Measurements from ENCODE around the gene ZCCHC10. TPM values are rescaled to one million over a fixed set of nuclear protein-coding genes. Genes with fewer than 3 reads are reported as not detected.
"Not testable (repeated sequence)": the region's sequence is repeated elsewhere in the genome, so short reads cannot be mapped to it uniquely, and the experiment has no call there.

ZCCHC10 gene
- total and polyA plus RNA-seq, 9 of the 15 experiments (the other 6 are each of a cell fraction or from before 2014, with no cell fraction given): 11.9 to 146 (median 51.8) TPM

DNA sequence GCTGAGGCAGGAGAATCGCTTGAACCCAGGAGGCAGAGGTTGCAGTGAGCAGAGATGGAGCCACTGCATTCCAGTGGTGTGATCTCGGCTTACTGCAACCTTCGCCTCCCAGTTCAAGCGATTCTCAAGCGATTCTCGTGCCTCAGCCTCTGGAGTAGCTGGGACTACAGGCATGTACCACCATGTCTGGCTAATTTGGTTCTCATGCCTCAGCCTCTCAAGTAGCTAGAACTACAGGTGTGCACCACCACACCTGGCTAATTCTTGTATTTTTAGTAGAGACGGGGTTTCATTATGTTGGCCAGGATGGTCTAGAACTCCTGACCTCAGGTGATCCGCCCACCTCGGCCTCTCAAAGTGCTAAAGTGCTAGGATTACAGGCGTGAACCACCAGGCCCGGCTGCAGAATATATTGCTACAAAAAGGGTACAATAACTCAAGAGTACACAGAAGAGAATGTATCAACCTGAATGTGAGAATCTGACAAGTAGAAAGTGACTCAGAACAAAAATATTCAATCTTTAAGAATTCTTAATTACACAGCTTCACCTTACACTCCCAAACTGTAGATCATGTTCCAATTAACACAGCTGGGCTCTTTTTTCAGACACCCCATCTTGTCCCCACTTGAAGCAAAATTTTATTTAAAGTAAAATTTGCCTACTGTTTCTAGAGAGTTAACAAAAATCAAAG lies 65.1 kb downstream of the ZCCHC10 start:
- H3K36me3 ChIP-seq (ENCODE audit: control insufficient read depth, insufficient read depth, low read length); H3K9me1 ChIP-seq (ENCODE audit: control insufficient read depth, insufficient read depth, low read length); in situ Hi-C loops (cut with MboI); H3K27ac ChIP-seq (ENCODE audit: extremely low read depth, low read depth, low read length); DNase-seq (ENCODE audit: extremely low read depth in 1 of 4, low spot score in 3 of 4); H3K27me3 ChIP-seq (ENCODE audit: control insufficient read depth in 2 of 2, insufficient read depth in 2 of 2, low read length in 2 of 2); intact Hi-C loops (cut with micrococcal nuclease); H2AFZ ChIP-seq (ENCODE audit: low read depth, low read length); FAIRE-seq; H4K20me1 ChIP-seq (replicated peaks; ENCODE audit: control insufficient read depth, insufficient read depth, low read length); CTCF ChIA-PET (ENCODE audit: low intra/inter-chr PET ratio); ATAC-seq; H3K9me3 ChIP-seq (replicated peaks; ENCODE audit: control insufficient read depth, insufficient read depth, low read depth, low read length); BruUV-seq (replicated peaks): not testable (repeated sequence)
- Histone ChIP-seq H3K4me2 (ENCODE audit: insufficient read depth, low read length) (peak overlapping the region; percentile 99), H3K4me3 (peak overlapping the region; percentile 95; the same call in 1 of the 2 replicates), H3K79me2 (ENCODE audit: control insufficient read depth, insufficient read depth, low read length) (peaks cover 68% of the 10 kb centered on the region), H3K9ac (ENCODE audit: insufficient read depth in 1 of 2, low read depth in 2 of 2, low read length in 2 of 2) (peak overlapping the region in 1 of 2 experiments; percentile 97; a peak in 2 of 4 replicates), H3K4me1 (replicated peaks in 1 of 2; ENCODE audit: control insufficient read depth in 2 of 2, insufficient read depth in 2 of 2, low read length in 2 of 2) (peaks cover 8 to 19% of the 10 kb centered on the region in 2 experiments; a peak in 4 of 5 replicates)
- 76% methylated on average over 11 of the region's 11 CpGs for WGBS (ENCODE audit: insufficient coverage, low coverage, missing lambda C conversion rate)
- peak; percentile 26; the same call in 1 of the 2 replicates for TF ChIP-seq RBFOX2 (IDR thresholded peaks at IDR 0.05; ENCODE audit: low read depth, low read length)
- POLR2A ChIA-PET: interaction anchor here (0.6 to 3.8 kb wide), 11 partner anchors 8 to 242 kb away, joined by 3 to 23 read pairs (median 4); partner anchors contain the start of genes HSPA4 and ZCCHC10

DNA sequence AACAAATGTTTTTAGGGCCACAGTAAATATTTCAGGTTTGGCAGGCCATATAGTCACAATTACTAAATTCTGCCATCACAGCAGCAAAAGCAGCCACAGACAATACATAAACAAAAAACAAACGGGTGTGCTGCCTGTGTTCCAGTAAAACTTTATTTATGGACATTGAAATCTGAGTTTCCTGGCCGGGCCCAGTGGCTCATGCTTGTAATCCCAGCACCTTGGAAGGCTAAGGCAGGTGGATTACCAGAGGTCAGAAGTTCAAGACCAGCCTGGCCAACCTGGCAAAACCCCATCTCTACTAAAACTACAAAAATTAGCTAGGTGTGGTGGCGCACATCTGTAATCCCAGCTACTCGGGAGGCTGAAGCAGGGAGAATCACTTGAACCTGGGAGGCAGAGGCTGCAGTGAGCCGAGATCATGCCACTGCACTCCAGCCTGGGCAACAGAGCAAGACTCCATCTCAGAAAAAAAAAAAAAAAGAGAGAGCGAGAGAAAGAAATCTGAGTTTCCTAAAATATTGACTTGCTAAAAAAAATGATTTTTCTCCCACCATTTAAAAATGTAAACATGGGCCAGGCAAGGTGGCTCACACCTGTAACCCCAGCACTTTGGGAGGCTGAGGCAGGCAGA lies 70.1 kb downstream of the ZCCHC10 start:
- H3K4me1 ChIP-seq (replicated peaks in 1 of 2; ENCODE audit: control insufficient read depth in 2 of 2, insufficient read depth in 2 of 2, low read length in 2 of 2); ATAC-seq; H2AFZ ChIP-seq (ENCODE audit: low read depth, low read length); H3K9me1 ChIP-seq (ENCODE audit: control insufficient read depth, insufficient read depth, low read length); H3K4me2 ChIP-seq (ENCODE audit: insufficient read depth, low read length); H3K4me3 ChIP-seq; intact Hi-C loops (cut with micrococcal nuclease); H3K9me3 ChIP-seq (replicated peaks; ENCODE audit: control insufficient read depth, insufficient read depth, low read depth, low read length); H4K20me1 ChIP-seq (replicated peaks; ENCODE audit: control insufficient read depth, insufficient read depth, low read length); in situ Hi-C loops (cut with MboI); H3K9ac ChIP-seq (ENCODE audit: insufficient read depth in 1 of 2, low read depth in 2 of 2, low read length in 2 of 2); FAIRE-seq; DNase-seq (ENCODE audit: extremely low read depth in 1 of 4, low spot score in 3 of 4); H3K27me3 ChIP-seq (ENCODE audit: control insufficient read depth in 2 of 2, insufficient read depth in 2 of 2, low read length in 2 of 2); CTCF ChIA-PET (ENCODE audit: low intra/inter-chr PET ratio); H3K27ac ChIP-seq (ENCODE audit: extremely low read depth, low read depth, low read length); BruUV-seq (replicated peaks): not testable (repeated sequence)
- Histone ChIP-seq H3K79me2 (ENCODE audit: control insufficient read depth, insufficient read depth, low read length) (peaks cover 90% of the 10 kb centered on the region), H3K36me3 (ENCODE audit: control insufficient read depth, insufficient read depth, low read length) (peaks cover 19% of the 10 kb centered on the region; the same call in 2 of the 3 replicates)
- 87% methylated on average over 6 of the region's 6 CpGs for WGBS (ENCODE audit: insufficient coverage, low coverage, missing lambda C conversion rate)
- POLR2A ChIA-PET: interaction anchor here (0.9 kb wide), 1 partner anchor 51 kb away, joined by 3 read pairs; no protein-coding TSS in a partner anchor
- 0 out of 2 replicates have a peak, but pooled peaks have one; percentile 47 for TF ChIP-seq ZNF121 (CRISPR knock-in tag; conservative IDR thresholded peaks at IDR 0.05)
